ENCODE results near the gene PRKAG2. TPM values are rescaled to one million over a fixed set of nuclear protein-coding genes. Genes with fewer than 3 reads are reported as not detected.

The PRKAG2 gene
- total RNA-seq, 1 donor from 2014 or later, result 15.7 TPM

GRCh38 chr7:151702961-151703360, 174.0 kb downstream of the PRKAG2 start:
- intact Hi-C loops (cut with micrococcal nuclease), result no loop called here

- intact Hi-C loops (cut with micrococcal nuclease), result no loop called here
Measured at GRCh38 chr7:151700586-151701165, 176.2 kb downstream of the PRKAG2 start.

GRCh38 chr7:151699928-151700319, 177.0 kb downstream of the PRKAG2 start:
- intact Hi-C loops (cut with micrococcal nuclease), result no loop called here

- intact Hi-C loops (cut with micrococcal nuclease), result no loop called here
Measured at GRCh38 chr7:151699147-151699927, 177.6 kb downstream of the PRKAG2 start.

GRCh38 chr7:151697942-151698341, 179.0 kb downstream of the PRKAG2 start:
- intact Hi-C loops (cut with micrococcal nuclease), result no loop called here

GRCh38 chr7:151697515-151697895, 179.4 kb downstream of the PRKAG2 start:
- intact Hi-C loops (cut with micrococcal nuclease), result no loop called here

GRCh38 chr7:151696721-151697514, 180.0 kb downstream of the PRKAG2 start:
- intact Hi-C loops (cut with micrococcal nuclease), result no loop called here

GRCh38 chr7:151695951-151696541, 180.9 kb downstream of the PRKAG2 start:
- intact Hi-C loops (cut with micrococcal nuclease), result no loop called here

GRCh38 chr7:151694828-151695580, 181.9 kb downstream of the PRKAG2 start:
- intact Hi-C loops (cut with micrococcal nuclease), result no loop called here

GRCh38 chr7:151694441-151694827, 182.5 kb downstream of the PRKAG2 start:
- intact Hi-C loops (cut with micrococcal nuclease), result no loop called here

- intact Hi-C loops (cut with micrococcal nuclease), result no loop called here
Measured at GRCh38 chr7:151693140-151693539, 183.8 kb downstream of the PRKAG2 start.

- intact Hi-C loops (cut with micrococcal nuclease), result no loop called here
Measured at GRCh38 chr7:151692721-151693120, 184.2 kb downstream of the PRKAG2 start.

GRCh38 chr7:151691449-151691848, 185.5 kb downstream of the PRKAG2 start:
- intact Hi-C loops (cut with micrococcal nuclease), result no loop called here

GRCh38 chr7:151690606-151691005, 186.3 kb downstream of the PRKAG2 start:
- intact Hi-C loops (cut with micrococcal nuclease), result no loop called here

GRCh38 chr7:151689196-151689971, 187.5 kb downstream of the PRKAG2 start:
- intact Hi-C loops (cut with micrococcal nuclease), result no loop called here

- intact Hi-C loops (cut with micrococcal nuclease), result no loop called here
Measured at GRCh38 chr7:151688236-151688780, 188.6 kb downstream of the PRKAG2 start.

GRCh38 chr7:151687523-151688235, 189.2 kb downstream of the PRKAG2 start:
- intact Hi-C loops (cut with micrococcal nuclease), result no loop called here

GRCh38 chr7:151686826-151687225, 190.1 kb downstream of the PRKAG2 start:
- intact Hi-C loops (cut with micrococcal nuclease), result no loop called here

- intact Hi-C loops (cut with micrococcal nuclease), result no loop called here
Measured at GRCh38 chr7:151686016-151686766, 190.7 kb downstream of the PRKAG2 start.
